Activated CD4-positive, alpha-beta T cell treated with anti-CD3 and anti-CD28 coated beads, Interleukin-10, Interleukin-2, amounts not matched to agents 100 ng/mL and 50 ng/mL, durations not matched to agents 16 hours and 8 hours (primary cell): Measurements from ENCODE around the gene ACTBL2.
"Not testable (repeated sequence)": the region's sequence is repeated elsewhere in the genome, so short reads cannot be mapped to it uniquely, and the experiment has no call there.

ENCODE experiments used
- DNase-seq: peaks from one replicate; pipeline ENCODE4 v3.0.0-alpha.2; 2020

ACTBL2 gene

DNA sequence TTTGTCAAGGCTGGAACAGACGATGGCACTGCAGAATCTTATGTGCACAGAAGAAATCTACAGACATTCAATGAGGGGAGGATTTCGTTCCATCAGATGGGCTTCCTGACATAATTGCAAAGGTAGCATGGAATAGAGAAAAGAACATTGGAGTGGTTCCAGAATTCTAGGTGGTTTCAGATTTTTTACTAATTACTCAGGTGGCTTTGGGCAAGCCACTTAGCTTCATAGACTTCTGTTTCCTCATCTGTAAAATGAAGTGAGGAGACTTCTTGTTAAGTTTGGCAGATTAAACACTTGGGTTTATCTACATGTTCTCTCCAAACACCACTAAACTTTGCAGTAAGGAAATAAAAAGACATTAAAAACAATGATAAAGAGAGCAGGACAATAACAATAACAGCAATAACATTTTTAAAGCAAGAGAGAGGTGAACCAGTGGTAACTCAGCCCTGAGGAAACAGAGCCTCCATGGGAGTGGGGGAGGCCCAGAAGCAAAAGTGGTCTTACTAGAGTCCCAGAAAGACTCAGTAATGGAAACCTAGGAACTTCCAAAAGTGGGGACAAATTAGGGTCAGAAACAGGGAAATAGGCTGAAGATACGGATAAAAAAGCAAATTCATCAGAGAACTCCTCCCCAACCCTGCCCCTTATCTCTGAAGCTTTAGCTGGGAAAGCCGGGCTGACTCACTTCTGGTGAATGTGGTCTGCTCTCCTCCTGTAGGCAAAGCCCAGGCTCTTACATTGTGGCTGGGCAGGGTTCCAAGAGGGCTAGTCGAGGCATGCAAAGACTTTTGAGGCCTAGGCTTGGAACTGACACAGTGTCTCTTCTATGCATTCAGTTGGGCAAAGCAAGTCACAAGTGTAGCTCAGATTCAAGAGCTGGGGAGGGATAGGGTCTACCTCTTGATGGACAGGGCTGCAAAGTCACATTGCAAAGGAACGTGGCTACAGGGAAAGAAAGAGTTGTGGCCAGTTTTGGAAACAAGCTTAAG lies 11.8 kb upstream of the ACTBL2 start:
- DNase-seq, result peak; percentile 49

DNA sequence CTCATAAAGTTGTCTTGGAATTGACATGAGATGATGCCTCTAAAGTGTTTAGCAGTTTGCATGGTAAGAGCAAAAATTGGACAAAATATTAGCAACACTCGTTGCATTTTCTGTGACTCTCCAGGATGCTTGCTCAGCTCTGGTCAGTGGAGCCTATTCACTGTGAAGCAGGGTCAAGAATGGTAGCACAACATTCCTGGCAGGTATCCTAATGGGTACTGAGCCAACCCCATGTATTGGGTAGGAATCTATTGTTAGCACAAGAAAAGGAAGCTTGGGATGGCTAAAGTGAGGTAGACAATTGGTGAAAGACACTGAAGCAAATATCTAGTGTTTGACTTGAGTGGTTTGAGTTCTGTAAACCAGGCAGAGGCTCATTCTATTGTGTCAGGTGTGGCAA lies 10.4 kb upstream of the ACTBL2 start:
- DNase-seq, result no peak

DNA sequence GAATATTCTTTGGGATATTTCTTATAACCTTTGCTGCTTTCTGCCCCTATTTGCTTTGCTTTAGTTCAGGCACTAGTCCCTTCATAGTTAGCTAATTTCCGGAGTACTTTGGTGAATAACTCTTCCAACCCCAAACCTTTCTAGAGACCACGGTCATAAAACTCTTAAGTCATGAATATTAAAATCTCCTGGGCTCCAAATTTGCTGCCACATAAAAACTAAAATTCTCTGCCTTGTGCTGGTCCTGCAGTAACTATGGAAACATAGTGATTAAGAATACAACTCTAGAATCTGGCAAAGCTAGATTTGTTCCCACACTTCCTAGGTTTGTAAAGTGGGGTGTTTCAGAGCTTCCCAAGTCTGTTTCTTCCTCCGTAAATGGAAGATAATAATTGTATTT lies 10.0 kb upstream of the ACTBL2 start:
- no peak for DNase-seq

DNA sequence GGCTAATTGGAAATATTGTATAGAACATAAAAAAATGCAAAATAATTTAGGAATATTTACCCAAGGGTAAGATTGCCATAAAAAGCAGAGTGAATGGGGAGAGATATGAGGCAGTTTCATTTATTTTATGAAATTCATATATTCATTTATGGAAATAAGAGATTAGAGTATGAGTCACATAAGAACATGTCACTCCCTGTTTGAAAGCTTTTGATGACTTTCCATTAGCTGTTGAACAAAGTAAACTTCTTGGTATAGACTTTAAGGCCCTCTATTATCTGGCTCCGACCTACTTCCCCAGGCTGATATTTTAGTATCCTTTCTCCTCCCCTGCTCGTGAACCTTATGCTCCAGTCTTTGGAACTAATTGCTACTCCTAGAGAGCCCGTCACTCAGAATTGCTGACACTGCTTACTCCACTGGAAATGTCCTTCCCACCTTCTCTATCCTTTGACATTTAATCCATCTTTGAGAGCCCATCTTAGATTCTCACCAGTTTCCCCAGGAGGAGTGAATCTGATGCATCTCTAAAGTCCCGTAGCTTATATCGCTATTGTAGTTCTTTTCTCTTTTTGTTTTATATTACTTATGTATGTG lies 8.9 kb upstream of the ACTBL2 start:
- DNase-seq, result no peak

DNA sequence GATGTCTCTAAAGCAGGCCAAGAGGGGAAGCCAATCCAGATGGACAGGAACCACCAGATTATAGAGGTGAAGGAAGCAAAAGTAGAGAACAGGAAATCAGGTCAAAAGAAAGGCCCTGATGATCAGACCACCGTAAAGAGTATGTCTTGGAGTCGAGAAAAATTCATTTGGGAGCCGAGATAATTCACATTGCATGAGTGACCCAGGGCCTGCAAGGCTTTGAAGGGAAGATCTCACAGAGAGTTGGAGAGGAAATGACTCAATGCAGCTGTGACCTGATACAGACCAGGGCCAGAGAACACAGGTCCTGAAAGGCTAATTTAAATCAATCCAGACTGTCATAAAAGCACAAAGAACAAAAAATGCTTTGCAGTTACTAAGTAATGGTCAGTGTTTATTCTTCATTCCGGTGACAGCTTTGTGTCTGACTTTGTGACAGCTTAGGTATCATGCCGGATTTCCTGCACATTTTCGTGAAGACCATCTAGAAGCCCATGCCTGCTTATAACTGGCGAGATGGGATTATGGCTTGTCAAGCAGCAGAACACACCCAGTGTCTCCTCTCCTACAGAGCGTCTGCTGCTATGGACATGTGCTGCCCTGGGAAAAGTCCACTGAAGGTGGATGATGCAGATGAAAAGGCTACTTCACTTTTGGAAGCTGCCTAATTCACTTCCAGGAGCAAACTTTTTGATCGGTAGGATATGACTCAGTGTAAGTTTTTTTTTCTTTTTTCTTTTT lies 5.8 kb upstream of the ACTBL2 start:
- DNase-seq, result no peak

DNA sequence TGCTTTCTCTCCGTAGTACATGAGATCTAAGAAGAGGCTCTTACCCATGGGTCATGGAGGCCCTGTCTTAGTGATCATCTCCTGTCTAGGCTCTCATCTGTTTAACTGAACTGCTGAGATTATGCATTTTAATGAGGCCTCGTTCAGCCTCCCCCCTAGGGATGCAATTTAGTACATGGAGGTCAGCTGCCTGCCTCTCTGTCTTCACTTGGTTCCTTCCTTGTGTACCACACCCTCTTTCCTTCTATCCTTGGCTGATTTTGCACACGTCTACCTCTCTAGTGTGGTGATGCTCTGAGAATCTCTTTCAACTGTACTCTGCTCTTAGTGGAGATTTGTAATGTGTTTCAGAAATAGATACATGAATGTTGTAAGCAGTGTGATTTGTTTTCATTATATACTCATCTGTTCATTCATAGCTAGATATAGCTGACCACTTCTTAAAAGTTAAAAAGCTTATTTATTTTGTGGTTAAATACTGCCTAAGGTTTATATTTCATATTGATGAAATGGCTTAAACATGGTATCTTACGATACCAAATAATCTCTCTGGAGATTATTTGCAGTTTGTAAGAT lies 3.5 kb upstream of the ACTBL2 start:
- no peak for DNase-seq

DNA sequence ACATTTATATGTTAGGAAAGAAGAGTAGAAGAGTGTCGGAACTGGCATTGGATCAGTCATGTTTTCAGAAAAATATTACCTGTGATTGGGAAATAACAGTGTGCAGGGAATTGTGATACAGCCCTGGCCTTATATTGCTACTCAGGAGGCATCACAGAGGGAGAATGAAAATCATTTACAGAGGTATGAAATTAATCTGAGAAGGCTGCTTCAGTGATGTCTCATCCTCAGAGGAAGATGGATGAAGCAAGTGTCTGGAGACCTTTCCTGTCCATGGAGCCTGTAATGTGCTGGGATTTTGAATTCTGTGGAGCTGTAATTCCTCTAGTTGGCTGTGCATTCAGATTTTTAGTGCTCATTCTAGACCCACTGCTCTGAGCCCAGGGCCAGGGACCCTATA lies 3.8 kb downstream of the ACTBL2 start:
- no peak for DNase-seq

DNA sequence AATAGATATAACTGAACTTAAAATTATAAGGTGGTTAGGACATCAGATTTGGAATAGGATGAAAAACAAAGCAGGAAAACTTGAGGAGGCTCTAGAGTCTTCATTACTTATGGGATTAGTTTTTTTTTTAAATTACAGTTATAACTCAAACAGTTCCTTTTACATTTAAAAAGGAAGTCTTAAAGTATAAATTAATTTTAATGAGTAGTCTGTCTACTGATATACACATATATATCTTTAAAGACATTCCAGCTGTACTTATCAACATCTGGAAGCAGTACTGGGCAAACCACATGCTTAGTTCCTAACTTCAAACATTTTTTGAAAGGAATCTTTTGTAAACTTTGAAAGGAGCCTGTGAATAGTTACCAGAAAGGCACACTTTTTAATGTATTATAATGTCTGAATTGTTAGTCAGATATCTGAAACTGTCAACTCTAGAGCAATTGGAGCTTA lies 6.0 kb downstream of the ACTBL2 start:
- no peak for DNase-seq

DNA sequence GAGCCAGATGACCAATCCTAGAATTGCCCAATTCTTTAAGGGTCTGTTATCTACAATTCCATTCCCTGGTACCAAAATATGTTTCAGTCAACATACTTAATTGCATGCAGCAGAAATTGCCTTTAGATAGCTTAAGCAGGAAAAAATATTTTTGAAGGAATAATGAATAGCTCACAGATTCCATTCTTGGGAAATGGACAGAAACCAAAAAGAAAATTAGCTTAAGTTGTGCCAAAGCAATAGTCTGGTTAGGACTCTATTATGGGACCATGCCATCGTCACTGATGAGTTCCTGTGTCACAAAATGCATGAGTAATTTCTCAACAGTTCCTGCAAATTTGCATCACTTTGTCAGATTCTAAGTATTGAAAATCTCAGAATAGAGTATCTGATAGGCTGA lies 12.3 kb downstream of the ACTBL2 start:
- DNase-seq, result no peak

DNA sequence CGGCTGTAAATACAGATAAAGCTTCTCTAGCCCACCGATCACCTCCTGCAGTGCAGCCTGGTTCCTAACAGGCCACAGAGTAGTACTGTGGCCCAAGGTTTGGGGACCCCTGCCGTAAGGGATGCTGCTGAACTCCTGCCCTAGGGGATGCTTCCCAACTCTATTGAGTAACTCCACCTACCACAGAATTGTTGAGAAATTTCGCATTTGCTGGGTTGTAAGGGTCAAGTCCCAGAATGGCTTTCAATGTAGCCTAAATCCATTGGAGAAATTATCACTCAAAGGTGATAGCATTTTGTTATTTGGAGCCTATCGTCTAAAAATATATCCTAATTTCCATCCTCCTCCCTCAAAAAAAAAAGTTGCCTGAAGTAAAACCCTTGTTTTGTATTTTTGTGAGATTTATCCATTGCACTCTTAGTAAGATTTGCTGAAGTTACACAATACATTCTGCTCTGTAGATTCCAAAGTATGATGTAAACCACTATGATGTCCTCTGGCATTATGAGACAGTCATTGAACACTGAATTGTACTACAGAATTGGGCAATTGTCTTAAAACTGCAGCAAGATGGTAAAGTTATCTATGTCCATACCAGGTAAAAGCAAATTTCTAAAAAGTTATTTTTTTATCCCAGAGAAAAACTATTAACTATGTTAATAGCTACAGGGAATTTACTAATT lies 14.0 kb downstream of the ACTBL2 start:
- no peak for DNase-seq

DNA sequence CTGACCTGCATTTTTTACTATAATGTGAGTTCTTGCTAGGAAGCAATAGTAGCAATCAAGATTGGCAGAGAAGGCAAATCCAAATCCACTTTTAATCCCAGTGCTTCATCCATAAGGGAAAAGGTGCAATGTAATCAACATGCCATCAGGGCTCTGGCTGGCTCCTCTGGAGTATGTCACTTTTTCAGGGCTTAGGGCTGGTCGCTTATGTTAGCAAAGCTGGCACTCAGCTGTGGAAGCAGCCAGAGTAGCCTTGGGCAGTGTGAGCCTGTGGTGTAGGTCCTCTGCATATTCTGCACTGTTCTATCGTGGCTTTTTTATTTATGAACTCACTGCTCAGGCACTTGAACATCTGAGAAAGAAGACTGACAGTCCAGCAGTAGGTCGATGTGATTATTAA lies 16.1 kb downstream of the ACTBL2 start:
- no peak for DNase-seq

DNA sequence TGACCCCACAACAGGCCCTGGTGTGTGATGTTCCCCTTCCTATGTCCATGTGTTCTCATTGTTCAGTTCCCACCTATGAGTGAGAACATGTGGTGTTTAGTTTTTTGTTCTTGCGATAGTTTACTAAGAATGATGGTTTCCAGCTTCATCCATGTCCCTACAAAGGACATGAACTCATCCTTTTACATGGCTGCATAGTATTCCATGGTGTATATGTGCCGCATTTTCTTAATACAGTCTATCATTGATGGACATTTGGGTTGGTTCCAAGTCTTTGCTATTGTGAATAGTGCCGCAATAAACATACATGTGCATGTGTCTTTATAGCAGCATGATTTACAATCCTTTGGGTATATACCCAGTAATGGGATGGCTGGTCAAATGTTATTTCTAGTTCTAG lies 22.6 kb downstream of the ACTBL2 start:
- not testable (repeated sequence) for DNase-seq

DNA sequence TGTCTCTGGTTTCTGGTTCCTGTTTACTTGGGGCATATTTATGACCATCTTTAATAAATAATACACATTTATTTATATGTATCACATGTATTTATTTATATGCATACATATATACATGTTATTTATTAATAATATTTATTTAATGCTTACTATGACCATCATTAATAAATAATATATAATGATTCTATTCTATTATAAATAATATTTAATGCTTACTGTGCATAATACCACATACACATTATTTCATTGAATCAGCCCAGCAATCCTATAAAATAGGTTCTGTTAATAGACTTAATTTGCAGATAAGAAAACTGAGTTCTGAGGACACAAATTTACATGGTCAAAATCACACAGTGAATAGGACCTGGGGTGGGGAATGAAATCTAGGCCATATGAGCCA lies 24.2 kb downstream of the ACTBL2 start:
- no peak for DNase-seq

DNA sequence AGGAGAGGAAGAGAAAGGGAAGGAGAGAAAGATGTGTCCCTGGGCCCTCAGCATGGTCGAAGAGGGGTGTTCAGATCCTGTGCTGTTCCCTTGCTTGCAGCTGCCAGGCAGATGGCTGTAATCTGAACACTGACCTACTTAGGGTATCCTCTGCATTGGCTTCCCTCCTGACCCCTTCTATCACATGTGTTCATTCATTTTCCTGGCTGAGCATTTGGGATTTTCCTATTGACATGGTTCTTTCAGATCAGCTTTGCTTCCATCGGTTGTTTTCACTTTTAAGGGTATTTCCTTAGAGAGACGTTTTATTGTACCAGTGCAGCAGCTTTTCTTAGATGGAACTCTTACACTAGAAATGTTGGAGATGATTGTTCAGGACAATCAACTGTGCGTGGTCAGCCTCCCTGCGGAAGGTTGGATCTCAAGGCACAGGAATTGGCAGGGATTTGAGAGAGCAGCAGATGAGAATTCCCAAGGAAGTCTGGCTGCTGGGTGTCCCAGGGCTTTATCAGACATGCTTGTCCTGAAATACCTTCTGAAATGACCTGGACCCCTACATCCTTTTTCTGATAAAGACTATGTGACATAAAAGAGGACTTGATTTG lies 26.0 kb downstream of the ACTBL2 start:
- DNase-seq, result no peak

DNA sequence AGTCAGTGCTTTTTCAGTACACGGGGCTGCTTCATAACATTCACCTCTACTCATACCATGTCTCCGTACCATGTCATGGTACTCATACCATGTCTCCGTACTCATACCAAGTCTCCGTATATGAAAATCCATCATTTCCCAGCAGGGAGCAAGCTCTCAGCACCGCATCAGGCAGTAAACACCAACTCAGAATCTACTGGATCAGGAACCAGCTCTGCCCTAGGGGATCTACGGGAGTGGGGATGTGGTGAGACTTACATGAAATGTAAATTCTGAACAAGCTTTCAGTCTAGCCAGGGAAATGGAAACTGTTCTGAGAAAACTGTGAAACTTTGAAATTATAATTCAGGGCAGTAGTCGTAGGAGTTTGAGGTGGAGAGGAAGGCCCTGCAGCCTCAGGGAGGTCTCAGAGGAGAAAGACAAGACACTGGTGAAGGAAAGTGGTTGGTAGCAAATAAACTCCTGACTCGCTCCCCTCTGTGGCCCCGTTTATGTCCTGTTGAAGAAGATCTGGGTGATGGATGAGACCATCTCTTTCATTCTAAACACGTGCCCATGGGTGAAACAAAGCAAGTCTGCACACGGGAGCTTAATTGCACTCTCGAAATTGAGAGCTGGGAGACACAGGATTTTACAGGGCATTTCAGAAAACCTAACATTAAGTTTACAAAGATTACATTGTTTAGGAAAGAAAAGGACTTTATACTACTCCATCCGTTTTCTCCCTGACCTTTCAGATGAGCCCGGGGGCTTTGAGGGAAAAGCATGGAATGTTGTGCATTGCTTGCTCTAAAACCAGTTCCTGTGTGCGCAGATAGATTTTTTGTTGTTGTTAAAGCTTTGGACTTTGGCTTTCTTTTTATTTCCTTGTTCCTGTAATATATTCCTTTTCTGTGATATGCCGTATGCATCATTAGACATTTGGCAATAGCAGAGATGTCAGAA lies 26.8 kb downstream of the ACTBL2 start:
- DNase-seq, result no peak

DNA sequence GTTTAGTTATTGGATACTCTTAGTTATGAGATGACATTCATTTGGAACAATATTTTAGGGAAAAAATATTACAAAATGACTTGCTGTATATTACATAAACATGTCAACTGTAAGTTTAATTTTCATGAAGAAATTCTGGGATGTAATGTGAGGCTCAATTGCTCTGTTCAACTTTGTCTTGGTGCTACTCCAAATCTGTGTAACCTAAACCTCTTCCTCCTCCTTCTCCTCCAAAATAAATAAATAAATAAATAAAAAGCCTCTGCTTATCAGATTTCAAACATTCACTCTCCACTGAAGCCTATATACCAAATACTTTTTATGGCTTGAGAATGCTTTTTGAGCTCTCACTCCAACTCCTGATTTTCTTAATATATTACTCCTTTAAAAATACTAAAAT lies 27.7 kb downstream of the ACTBL2 start:
- DNase-seq, result no peak

DNA sequence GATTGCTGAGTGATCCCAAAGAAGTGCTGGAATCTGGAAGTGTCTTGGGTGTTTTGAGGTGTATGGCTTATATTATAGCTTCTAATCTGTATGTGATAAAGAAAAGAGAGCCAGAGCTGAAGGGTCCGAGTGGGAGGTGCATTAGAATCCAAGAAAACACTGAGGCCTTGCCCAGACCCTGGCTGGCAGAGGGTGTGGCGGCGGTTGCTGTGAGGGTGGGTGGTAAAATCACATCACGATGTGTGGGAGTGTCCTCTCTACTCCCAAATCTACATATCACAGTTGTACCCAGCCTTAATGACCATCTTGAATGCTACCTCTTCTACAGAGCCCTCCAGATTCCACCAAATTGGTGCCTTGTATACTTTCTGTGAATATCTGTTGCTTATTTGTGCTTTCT lies 28.9 kb downstream of the ACTBL2 start:
- DNase-seq, result no peak

DNA sequence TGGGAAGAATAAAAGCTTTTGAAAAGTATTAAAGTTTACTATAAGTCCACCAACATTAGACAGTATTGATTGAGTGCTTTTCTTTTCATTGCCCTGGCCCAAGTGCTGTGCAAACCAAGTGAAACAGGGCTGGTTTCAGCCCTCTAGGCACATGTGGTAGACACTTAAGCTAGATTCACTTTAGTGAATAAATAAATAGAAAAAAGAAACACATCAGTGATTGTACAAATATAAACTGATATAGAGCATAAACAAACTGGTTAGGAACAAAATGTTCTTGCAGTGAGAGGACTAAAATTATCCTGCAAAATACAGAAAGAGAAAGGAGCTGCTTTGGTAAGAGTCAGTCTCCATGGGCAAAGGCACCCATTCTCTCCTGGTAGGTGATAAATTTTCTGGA lies 29.7 kb downstream of the ACTBL2 start:
- no peak for DNase-seq

DNA sequence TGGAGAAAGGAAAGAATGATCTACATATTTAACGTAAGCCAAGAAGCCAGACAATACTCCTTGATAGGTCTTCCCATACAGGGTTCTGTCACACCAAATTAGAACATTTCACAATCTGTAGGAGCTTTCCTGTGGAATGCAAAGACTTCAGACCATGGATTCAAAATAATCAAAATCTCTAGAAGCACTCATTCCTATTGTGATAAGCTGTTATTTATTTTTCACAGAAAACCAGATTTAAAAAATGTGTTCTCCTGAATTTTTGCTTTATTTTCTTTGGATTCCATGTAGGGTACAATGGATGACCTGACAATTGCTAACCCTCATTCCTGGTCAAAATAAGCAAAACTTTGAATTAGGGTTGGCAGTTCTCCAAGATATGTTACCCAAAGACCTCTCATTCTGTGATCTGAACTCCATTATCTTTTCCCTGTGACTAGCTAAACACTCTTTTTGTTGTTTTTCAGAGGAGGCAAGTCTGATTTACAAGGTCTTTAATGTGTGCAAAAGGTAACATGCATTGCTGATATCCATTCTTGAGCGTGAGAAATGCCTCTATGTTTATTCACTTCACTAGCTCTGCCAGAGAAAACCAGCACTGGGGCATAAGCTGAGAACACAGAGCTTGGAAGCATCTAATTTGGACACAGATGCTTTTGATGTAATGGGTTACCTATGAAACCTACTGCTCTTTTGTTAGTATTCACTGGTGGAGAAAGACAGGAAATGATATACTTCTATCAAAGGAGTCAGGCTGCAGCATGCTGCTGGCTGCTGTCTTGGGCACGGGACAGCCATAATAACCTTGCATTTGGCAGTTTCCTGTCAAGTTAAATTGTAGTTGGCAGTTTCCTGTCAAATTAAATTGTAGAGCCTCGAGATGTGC lies 31.4 kb downstream of the ACTBL2 start:
- DNase-seq, result no peak

DNA sequence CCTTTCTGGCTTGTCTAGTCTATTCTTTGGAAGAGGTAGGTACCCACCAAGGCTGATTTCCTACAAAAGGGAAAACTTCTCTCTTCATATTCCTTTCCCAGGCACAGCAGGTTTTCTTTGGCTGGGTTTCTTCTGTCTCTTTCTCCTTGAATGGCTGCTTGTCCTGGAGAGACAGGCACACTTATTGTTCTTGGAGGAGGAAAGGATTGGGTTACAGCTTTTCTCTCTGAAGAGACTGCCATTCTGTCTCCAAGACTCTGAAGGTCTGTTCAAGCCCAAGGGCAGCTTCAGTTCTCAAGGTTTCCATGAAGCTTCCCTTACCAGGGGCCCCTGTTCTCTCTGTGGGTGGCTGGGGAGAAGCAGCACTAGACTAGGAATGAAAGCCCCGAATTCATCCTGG lies 33.9 kb downstream of the ACTBL2 start:
- DNase-seq, result no peak
